HEK293T (cell line): ENCODE results near the gene LGALS8.

Experiments used
- ARNT ChIP-seq: fragments of 450-650 bp; IDR thresholded peaks from 2 replicates; pipeline ENCODE4 v1.6.1; 2017; ENCODE audit warnings: mild to moderate bottlenecking
- BHLHE40 ChIP-seq: fragments of 450-650 bp; IDR thresholded peaks from 2 replicates; pipeline ENCODE4 v1.6.1; 2016; ENCODE audit warnings: mild to moderate bottlenecking, moderate library complexity, borderline replicate concordance
- CTBP1 ChIP-seq: fragments of 450-650 bp; IDR thresholded peaks from 2 replicates; pipeline ENCODE4 v1.6.1; 2016; ENCODE audit warnings: borderline replicate concordance
- ELF4 ChIP-seq: fragments of 450-650 bp; IDR thresholded peaks from 2 replicates; pipeline ENCODE4 v1.6.1; 2017; ENCODE audit warnings: antibody characterized with exemption
- FOXA1 ChIP-seq: fragments of 450-650 bp; IDR thresholded peaks from 2 replicates; pipeline ENCODE4 v1.6.1; 2016; ENCODE audit warnings: mild to moderate bottlenecking
- FOXK2 ChIP-seq: fragments of 450-650 bp; IDR thresholded peaks from 2 replicates; pipeline ENCODE4 v1.6.1; 2016; ENCODE audit warnings: mild to moderate bottlenecking
- HDGF ChIP-seq: fragments of 450-650 bp; IDR thresholded peaks from 2 replicates; pipeline ENCODE4 v1.6.1; 2017; ENCODE audit warnings: antibody characterized with exemption, borderline replicate concordance
- LEF1 ChIP-seq: fragments of 450-650 bp; IDR thresholded peaks from 2 replicates; pipeline ENCODE4 v1.6.1; 2017; ENCODE audit warnings: mild to moderate bottlenecking, borderline replicate concordance
- NFRKB ChIP-seq: fragments of 450-650 bp; IDR thresholded peaks from 2 replicates; pipeline ENCODE4 v1.6.1; 2016; ENCODE audit warnings: mild to moderate bottlenecking, moderate library complexity
- SP1 ChIP-seq: fragments of 450-650 bp; IDR thresholded peaks from 2 replicates; pipeline ENCODE4 v1.6.1; 2017
- SUZ12 ChIP-seq: fragments of 450-650 bp; IDR thresholded peaks from 2 replicates; pipeline ENCODE4 v1.6.1; 2016; ENCODE audit warnings: mild to moderate bottlenecking
- TARDBP ChIP-seq: fragments of 450-650 bp; IDR thresholded peaks from 2 replicates; pipeline ENCODE4 v1.6.1; 2016

GRCh38 chr1:236541710-236542109, 17.9 kb downstream of the LGALS8 start:
- TF ChIP-seq SP1: no peak
- no peak for TF ChIP-seq SUZ12
- TF ChIP-seq ARNT: no peak
- no peak for TF ChIP-seq BHLHE40
- TF ChIP-seq FOXK2: no peak
- TF ChIP-seq HDGF: no peak
- TF ChIP-seq ELF4: no peak
- TF ChIP-seq LEF1: no peak
- TF ChIP-seq FOXA1: no peak
- no peak for TF ChIP-seq TARDBP
- no peak for TF ChIP-seq CTBP1
- no peak for TF ChIP-seq NFRKB
